DND-41 (cell line): ENCODE data around the gene ORMDL2.
"Not testable (repeated sequence)": the region's sequence is repeated elsewhere in the genome, so short reads cannot be mapped to it uniquely, and the experiment has no call there.

Experiments used
- ATAC-seq: fragments of 200-7000 bp; cut with Tn5 transposase; 3 replicates; pipeline ENCODE4 v1.9.1; 2021; ENCODE audit warnings: low read depth; ENCODE audit not compliant: insufficient read depth
- DNase-seq: peaks from one replicate; pipeline ENCODE4 v3.0.0-alpha.2; 2020
- H2AFZ ChIP-seq: 2 replicates; pipeline ENCODE4 v1.6.0; 2012; ENCODE audit warnings: low read depth, low read length
- H3K27ac ChIP-seq: 2 replicates; pipeline ENCODE4 v1.5.1; 2012; ENCODE audit warnings: low read length, inconsistent platforms
- H3K27me3 ChIP-seq: fragments of 200-600 bp; sonication (generic); 2 replicates; pipeline ENCODE4 v1.6.0; 2012; ENCODE audit warnings: low read length, mild to moderate bottlenecking, inconsistent platforms; ENCODE audit not compliant: insufficient read depth, poor library complexity
- H3K36me3 ChIP-seq: 2 replicates; pipeline ENCODE4 v1.5.1; 2012; ENCODE audit warnings: low read length, inconsistent platforms; ENCODE audit not compliant: insufficient read depth
- H3K4me1 ChIP-seq: 2 replicates; pipeline ENCODE4 v1.5.1; 2012; ENCODE audit warnings: mild to moderate bottlenecking, low read length; ENCODE audit not compliant: insufficient read depth
- H3K4me2 ChIP-seq: 2 replicates; pipeline ENCODE4 v1.6.0; 2012; ENCODE audit warnings: mild to moderate bottlenecking, moderate library complexity, low read length, inconsistent platforms; ENCODE audit not compliant: insufficient read depth
- H3K4me3 ChIP-seq, 2 experiments: fragments of 200-600 bp in 1 of 2; shearing (Covaris generic) in 1 of 2; 2 replicates each; pipeline ENCODE4 v1.5.1; 2012 to 2016; ENCODE audit warnings: inconsistent platforms in 2 of 2, low read length in 2 of 2, mild to moderate bottlenecking in 2 of 2, low read depth in 1 of 2, moderate library complexity in 1 of 2
- H3K79me2 ChIP-seq: 2 replicates; pipeline ENCODE4 v1.6.0; 2012; ENCODE audit warnings: low read length, inconsistent platforms; ENCODE audit not compliant: insufficient read depth
- H3K9ac ChIP-seq: 2 replicates; pipeline ENCODE4 v1.6.0; 2012; ENCODE audit warnings: low read depth, mild to moderate bottlenecking, inconsistent platforms, low read length, moderate library complexity
- H3K9me3 ChIP-seq: 2 replicates; pipeline ENCODE4 v1.5.1; 2012; ENCODE audit warnings: low read length, moderate library complexity, mild to moderate bottlenecking, inconsistent platforms; ENCODE audit not compliant: insufficient read depth, severe bottlenecking
- H4K20me1 ChIP-seq: 2 replicates; pipeline ENCODE4 v1.6.0; 2012; ENCODE audit warnings: low read length; ENCODE audit not compliant: insufficient read depth
- EZH2 ChIP-seq: IDR thresholded peaks from 3 replicates; pipeline ENCODE4 v1.6.1; 2012; ENCODE audit warnings: borderline replicate concordance, low read depth, mild to moderate bottlenecking, moderate library complexity, low read length, inconsistent platforms; ENCODE audit not compliant: severe bottlenecking
- TF ChIP-seq, protein P1 (sequence below): IDR thresholded peaks from 2 replicates; pipeline ENCODE4 v1.5.1; 2012; ENCODE audit warnings: borderline replicate concordance, low read length, moderate library complexity, mild to moderate bottlenecking; ENCODE audit not compliant: poor library complexity, severe bottlenecking; ENCODE audit errors: extremely low read depth

The ORMDL2 gene

GRCh38 chr12:55833056-55833455 is 15.2 kb downstream of the ORMDL2 start:
- Histone ChIP-seq H3K79me2 (peaks cover 27% of the 10 kb centered on the region), H3K36me3 (peaks cover 5% of the 10 kb centered on the region), H3K27me3 (no peaks in the 10 kb centered on the region), H3K4me1 (peaks cover 25% of the 10 kb centered on the region), H2AFZ (no peak overlapping the region), H3K9me3 (no peaks in the 10 kb centered on the region), H3K9ac (no peak overlapping the region), H3K4me2 (no peak overlapping the region), H4K20me1 (0 out of 2 replicates have a peak, but pooled peaks cover under 1% of the 10 kb centered on the region), H3K27ac (no peak overlapping the region), H3K4me3 (no peak overlapping the region)
- TF ChIP-seq EZH2, result no peak
- TF ChIP-seq, protein P1, sequence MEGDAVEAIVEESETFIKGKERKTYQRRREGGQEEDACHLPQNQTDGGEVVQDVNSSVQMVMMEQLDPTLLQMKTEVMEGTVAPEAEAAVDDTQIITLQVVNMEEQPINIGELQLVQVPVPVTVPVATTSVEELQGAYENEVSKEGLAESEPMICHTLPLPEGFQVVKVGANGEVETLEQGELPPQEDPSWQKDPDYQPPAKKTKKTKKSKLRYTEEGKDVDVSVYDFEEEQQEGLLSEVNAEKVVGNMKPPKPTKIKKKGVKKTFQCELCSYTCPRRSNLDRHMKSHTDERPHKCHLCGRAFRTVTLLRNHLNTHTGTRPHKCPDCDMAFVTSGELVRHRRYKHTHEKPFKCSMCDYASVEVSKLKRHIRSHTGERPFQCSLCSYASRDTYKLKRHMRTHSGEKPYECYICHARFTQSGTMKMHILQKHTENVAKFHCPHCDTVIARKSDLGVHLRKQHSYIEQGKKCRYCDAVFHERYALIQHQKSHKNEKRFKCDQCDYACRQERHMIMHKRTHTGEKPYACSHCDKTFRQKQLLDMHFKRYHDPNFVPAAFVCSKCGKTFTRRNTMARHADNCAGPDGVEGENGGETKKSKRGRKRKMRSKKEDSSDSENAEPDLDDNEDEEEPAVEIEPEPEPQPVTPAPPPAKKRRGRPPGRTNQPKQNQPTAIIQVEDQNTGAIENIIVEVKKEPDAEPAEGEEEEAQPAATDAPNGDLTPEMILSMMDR, result no peak
- ATAC-seq (no peak), DNase-seq (no peak)

DNA sequence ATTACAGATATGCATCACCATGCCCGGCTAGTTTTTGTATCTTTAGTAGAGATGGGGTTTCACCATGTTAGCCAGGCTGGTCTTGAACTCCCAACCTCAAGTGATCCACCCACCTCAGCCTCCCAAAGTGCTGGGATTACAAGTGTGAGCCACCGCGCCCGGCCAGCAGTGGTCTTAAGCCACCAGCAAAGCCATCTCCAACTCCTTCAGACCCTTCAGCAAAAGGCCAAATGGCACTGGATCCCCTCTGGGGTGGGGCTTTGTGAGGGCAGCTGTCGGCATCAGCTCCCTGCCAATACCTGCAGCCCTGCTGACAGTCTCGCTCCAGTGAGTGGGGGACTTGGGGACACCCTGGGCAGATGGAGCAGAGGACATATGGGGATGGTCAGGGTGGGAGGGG is 16.6 kb downstream of the ORMDL2 start:
- H3K9me3 ChIP-seq, H3K27ac ChIP-seq, H3K4me3 ChIP-seq, H3K4me2 ChIP-seq, DNase-seq, ATAC-seq, H3K9ac ChIP-seq, H4K20me1 ChIP-seq, H3K27me3 ChIP-seq, H3K36me3 ChIP-seq, H2AFZ ChIP-seq: not testable (repeated sequence)
- Histone ChIP-seq H3K4me1 (peaks cover 15% of the 10 kb centered on the region), H3K79me2 (peaks cover 13% of the 10 kb centered on the region)

- peaks cover 5% of the 10 kb centered on the region for H3K27me3 ChIP-seq
- DNase-seq, result no peak
- no peak for ATAC-seq
- H3K4me1 ChIP-seq, result no peaks in the 10 kb centered on the region
- H3K79me2 ChIP-seq, result no peaks in the 10 kb centered on the region
- H3K9ac ChIP-seq, result no peak overlapping the region
- no peak overlapping the region for H3K4me3 ChIP-seq
- no peaks in the 10 kb centered on the region for H3K36me3 ChIP-seq
- no peaks in the 10 kb centered on the region for H3K9me3 ChIP-seq
- no peak overlapping the region for H2AFZ ChIP-seq
- H4K20me1 ChIP-seq, result no peaks in the 10 kb centered on the region; the same call in 1 of the 2 replicates
- no peak overlapping the region for H3K4me2 ChIP-seq
- H3K27ac ChIP-seq, result no peak overlapping the region
- TF ChIP-seq, protein P1, result no peak
- no peak for TF ChIP-seq EZH2
Observed at GRCh38 chr12:55838361-55838760, 20.5 kb downstream of the ORMDL2 start.

GRCh38 chr12:55839345-55840140 is 21.7 kb downstream of the ORMDL2 start:
- Histone ChIP-seq H3K79me2 (no peaks in the 10 kb centered on the region), H3K9ac (no peak overlapping the region), H3K4me1 (no peaks in the 10 kb centered on the region), H3K27ac (no peak overlapping the region), H3K36me3 (no peaks in the 10 kb centered on the region), H3K9me3 (no peaks in the 10 kb centered on the region), H2AFZ (no peak overlapping the region), H3K4me3 (no peak overlapping the region), H3K27me3 (peaks cover 5% of the 10 kb centered on the region), H4K20me1 (no peaks in the 10 kb centered on the region; the same call in 1 of the 2 replicates), H3K4me2 (no peak overlapping the region)
- no peak for DNase-seq
- no peak for ATAC-seq
- TF ChIP-seq EZH2, result no peak
- TF ChIP-seq, protein P1, result no peak
